ENCODE data around the gene DIP2C.

DIP2C gene

GRCh38 chr10:527416-527815, 162.1 kb downstream of the DIP2C start:
- no peaks in the 10 kb centered on the region for H3K9me3 Mint-ChIP-seq
- H3K4me1 Mint-ChIP-seq: no peaks in the 10 kb centered on the region
- no peaks in the 10 kb centered on the region for H3K36me3 Mint-ChIP-seq
- no peak overlapping the region for H3K27ac Mint-ChIP-seq
- H3K27me3 Mint-ChIP-seq: peaks cover 1% of the 10 kb centered on the region
- no peak overlapping the region for H3K4me3 Mint-ChIP-seq

- Mint-ChIP-seq H3K36me3 (no peaks in the 10 kb centered on the region), H3K27ac (no peak overlapping the region), H3K9me3 (no peaks in the 10 kb centered on the region), H3K4me3 (no peak overlapping the region), H3K4me1 (no peaks in the 10 kb centered on the region), H3K27me3 (peaks cover 1% of the 10 kb centered on the region)
Observed at GRCh38 chr10:526651-527312, 162.7 kb downstream of the DIP2C start.

GRCh38 chr10:525565-526315, 163.7 kb downstream of the DIP2C start:
- H3K4me1 Mint-ChIP-seq: no peaks in the 10 kb centered on the region
- H3K4me3 Mint-ChIP-seq: no peak overlapping the region
- H3K9me3 Mint-ChIP-seq: no peaks in the 10 kb centered on the region
- H3K27ac Mint-ChIP-seq: no peak overlapping the region
- H3K27me3 Mint-ChIP-seq: peaks cover 4% of the 10 kb centered on the region
- H3K36me3 Mint-ChIP-seq: no peaks in the 10 kb centered on the region

- Mint-ChIP-seq H3K9me3 (no peaks in the 10 kb centered on the region), H3K27me3 (peaks cover 4% of the 10 kb centered on the region), H3K36me3 (no peaks in the 10 kb centered on the region), H3K4me1 (no peaks in the 10 kb centered on the region), H3K4me3 (no peak overlapping the region), H3K27ac (no peak overlapping the region)
Observed at GRCh38 chr10:523925-524324, 165.5 kb downstream of the DIP2C start.

GRCh38 chr10:522350-522749, 167.1 kb downstream of the DIP2C start:
- H3K27ac Mint-ChIP-seq: no peak overlapping the region
- H3K9me3 Mint-ChIP-seq: no peaks in the 10 kb centered on the region
- peaks cover 4% of the 10 kb centered on the region for H3K27me3 Mint-ChIP-seq
- H3K4me3 Mint-ChIP-seq: no peak overlapping the region
- no peaks in the 10 kb centered on the region for H3K36me3 Mint-ChIP-seq
- H3K4me1 Mint-ChIP-seq: no peaks in the 10 kb centered on the region

- H3K4me3 Mint-ChIP-seq: no peak overlapping the region
- H3K9me3 Mint-ChIP-seq: no peaks in the 10 kb centered on the region
- no peak overlapping the region for H3K27ac Mint-ChIP-seq
- no peaks in the 10 kb centered on the region for H3K36me3 Mint-ChIP-seq
- peaks cover 2% of the 10 kb centered on the region for H3K27me3 Mint-ChIP-seq
- H3K4me1 Mint-ChIP-seq: no peaks in the 10 kb centered on the region
Observed at GRCh38 chr10:521261-522250, 167.9 kb downstream of the DIP2C start.

- Mint-ChIP-seq H3K9me3 (no peaks in the 10 kb centered on the region), H3K4me1 (no peaks in the 10 kb centered on the region)
Observed at GRCh38 chr10:520402-520787, 169.1 kb downstream of the DIP2C start.

GRCh38 chr10:519716-520401, 169.6 kb downstream of the DIP2C start:
- Mint-ChIP-seq H3K27ac (no peak overlapping the region), H3K27me3 (peaks cover 2% of the 10 kb centered on the region), H3K9me3 (no peaks in the 10 kb centered on the region)

More at GRCh38 chr10:520402-520787, 169.1 kb downstream of the DIP2C start:
- Mint-ChIP-seq H3K27me3 (peaks cover 2% of the 10 kb centered on the region), H3K36me3 (no peaks in the 10 kb centered on the region), H3K27ac (no peak overlapping the region), H3K4me3 (no peak overlapping the region)

GRCh38 chr10:519055-519715, 170.3 kb downstream of the DIP2C start:
- Mint-ChIP-seq H3K27me3 (peaks cover 2% of the 10 kb centered on the region), H3K9me3 (no peaks in the 10 kb centered on the region), H3K27ac (no peak overlapping the region), H3K4me1 (no peaks in the 10 kb centered on the region), H3K4me3 (no peak overlapping the region), H3K36me3 (no peaks in the 10 kb centered on the region)

More at GRCh38 chr10:519716-520401, 169.6 kb downstream of the DIP2C start:
- Mint-ChIP-seq H3K4me3 (no peak overlapping the region), H3K4me1 (no peaks in the 10 kb centered on the region), H3K36me3 (no peaks in the 10 kb centered on the region)

- H3K27me3 Mint-ChIP-seq: peaks cover 2% of the 10 kb centered on the region
- peak overlapping the region; percentile 4 for H3K27ac Mint-ChIP-seq
- no peak overlapping the region for H3K4me3 Mint-ChIP-seq
- no peaks in the 10 kb centered on the region for H3K36me3 Mint-ChIP-seq
- H3K9me3 Mint-ChIP-seq: no peaks in the 10 kb centered on the region
- peaks cover 8% of the 10 kb centered on the region for H3K4me1 Mint-ChIP-seq
Observed at GRCh38 chr10:517872-518475, 171.5 kb downstream of the DIP2C start.

- H3K36me3 Mint-ChIP-seq: no peaks in the 10 kb centered on the region
- no peaks in the 10 kb centered on the region for H3K9me3 Mint-ChIP-seq
Observed at GRCh38 chr10:517241-517830, 172.1 kb downstream of the DIP2C start.

GRCh38 chr10:516764-517163, 172.7 kb downstream of the DIP2C start:
- H3K9me3 Mint-ChIP-seq: no peaks in the 10 kb centered on the region
- peaks cover 8% of the 10 kb centered on the region for H3K4me1 Mint-ChIP-seq
- no peak overlapping the region for H3K4me3 Mint-ChIP-seq
- no peaks in the 10 kb centered on the region for H3K36me3 Mint-ChIP-seq
- peaks cover 2% of the 10 kb centered on the region for H3K27me3 Mint-ChIP-seq
- H3K27ac Mint-ChIP-seq: no peak overlapping the region

More at GRCh38 chr10:517241-517830, 172.1 kb downstream of the DIP2C start:
- Mint-ChIP-seq H3K4me3 (no peak overlapping the region), H3K27ac (no peak overlapping the region), H3K4me1 (peaks cover 8% of the 10 kb centered on the region), H3K27me3 (peaks cover 2% of the 10 kb centered on the region)

- Mint-ChIP-seq H3K27ac (peak overlapping the region; percentile 17), H3K27me3 (no peaks in the 10 kb centered on the region), H3K4me1 (peaks cover 14% of the 10 kb centered on the region), H3K36me3 (no peaks in the 10 kb centered on the region), H3K9me3 (no peaks in the 10 kb centered on the region), H3K4me3 (no peak overlapping the region)
Observed at GRCh38 chr10:515674-516073, 173.8 kb downstream of the DIP2C start.

GRCh38 chr10:514137-514671, 175.3 kb downstream of the DIP2C start:
- Mint-ChIP-seq H3K27ac (no peak overlapping the region), H3K36me3 (no peaks in the 10 kb centered on the region), H3K27me3 (no peaks in the 10 kb centered on the region), H3K4me3 (no peak overlapping the region), H3K4me1 (peaks cover 15% of the 10 kb centered on the region), H3K9me3 (no peaks in the 10 kb centered on the region)

Measured in activated naive CD4-positive, alpha-beta T cell treated with anti-CD3 and anti-CD28 coated beads, Interleukin-2, amount 50 U/mL, for 24 hours (primary cell).